ENCODE data around the gene HS1BP3. TPM values are rescaled to one million over a fixed set of nuclear protein-coding genes. Genes with fewer than 3 reads are reported as not detected.

The HS1BP3 gene
- total RNA-seq, 1 donor from 2014 or later: 12.3 TPM

- intact Hi-C loops (cut with micrococcal nuclease): no loop called here
Measured at GRCh38 chr2:20604401-20604911, 46.4 kb downstream of the HS1BP3 start.

GRCh38 chr2:20603791-20604190 lies 47.1 kb downstream of the HS1BP3 start:
- intact Hi-C loops (cut with micrococcal nuclease): no loop called here

- intact Hi-C loops (cut with micrococcal nuclease): no loop called here
Measured at GRCh38 chr2:20602803-20603202, 48.1 kb downstream of the HS1BP3 start.

GRCh38 chr2:20600756-20601325 lies 50.1 kb downstream of the HS1BP3 start:
- intact Hi-C loops (cut with micrococcal nuclease): no loop called here

GRCh38 chr2:20599861-20600461 lies 50.9 kb downstream of the HS1BP3 start:
- intact Hi-C loops (cut with micrococcal nuclease): no loop called here

- intact Hi-C loops (cut with micrococcal nuclease): no loop called here
Measured at GRCh38 chr2:20599001-20599600, 51.8 kb downstream of the HS1BP3 start.

- intact Hi-C loops (cut with micrococcal nuclease): no loop called here
Measured at GRCh38 chr2:20597860-20598183, 53.1 kb downstream of the HS1BP3 start.

GRCh38 chr2:20596973-20597859 lies 53.7 kb downstream of the HS1BP3 start:
- intact Hi-C loops (cut with micrococcal nuclease): no loop called here

- intact Hi-C loops (cut with micrococcal nuclease): no loop called here
Measured at GRCh38 chr2:20596193-20596972, 54.5 kb downstream of the HS1BP3 start.

- intact Hi-C loops (cut with micrococcal nuclease): no loop called here
Measured at GRCh38 chr2:20595439-20596192, 55.3 kb downstream of the HS1BP3 start.

GRCh38 chr2:20594957-20595356 lies 55.9 kb downstream of the HS1BP3 start:
- intact Hi-C loops (cut with micrococcal nuclease): no loop called here

GRCh38 chr2:20594048-20594750 lies 56.7 kb downstream of the HS1BP3 start:
- intact Hi-C loops (cut with micrococcal nuclease): no loop called here

- intact Hi-C loops (cut with micrococcal nuclease): no loop called here
Measured at GRCh38 chr2:20593072-20594034, 57.5 kb downstream of the HS1BP3 start.

GRCh38 chr2:20592106-20593071 lies 58.5 kb downstream of the HS1BP3 start:
- intact Hi-C loops (cut with micrococcal nuclease): no loop called here

GRCh38 chr2:20590704-20591515 lies 60.0 kb downstream of the HS1BP3 start:
- intact Hi-C loops (cut with micrococcal nuclease): no loop called here

GRCh38 chr2:20589975-20590703 lies 60.8 kb downstream of the HS1BP3 start:
- intact Hi-C loops (cut with micrococcal nuclease): no loop called here
